ENCODE measurements around the gene TMEM131.

The TMEM131 gene

DNA sequence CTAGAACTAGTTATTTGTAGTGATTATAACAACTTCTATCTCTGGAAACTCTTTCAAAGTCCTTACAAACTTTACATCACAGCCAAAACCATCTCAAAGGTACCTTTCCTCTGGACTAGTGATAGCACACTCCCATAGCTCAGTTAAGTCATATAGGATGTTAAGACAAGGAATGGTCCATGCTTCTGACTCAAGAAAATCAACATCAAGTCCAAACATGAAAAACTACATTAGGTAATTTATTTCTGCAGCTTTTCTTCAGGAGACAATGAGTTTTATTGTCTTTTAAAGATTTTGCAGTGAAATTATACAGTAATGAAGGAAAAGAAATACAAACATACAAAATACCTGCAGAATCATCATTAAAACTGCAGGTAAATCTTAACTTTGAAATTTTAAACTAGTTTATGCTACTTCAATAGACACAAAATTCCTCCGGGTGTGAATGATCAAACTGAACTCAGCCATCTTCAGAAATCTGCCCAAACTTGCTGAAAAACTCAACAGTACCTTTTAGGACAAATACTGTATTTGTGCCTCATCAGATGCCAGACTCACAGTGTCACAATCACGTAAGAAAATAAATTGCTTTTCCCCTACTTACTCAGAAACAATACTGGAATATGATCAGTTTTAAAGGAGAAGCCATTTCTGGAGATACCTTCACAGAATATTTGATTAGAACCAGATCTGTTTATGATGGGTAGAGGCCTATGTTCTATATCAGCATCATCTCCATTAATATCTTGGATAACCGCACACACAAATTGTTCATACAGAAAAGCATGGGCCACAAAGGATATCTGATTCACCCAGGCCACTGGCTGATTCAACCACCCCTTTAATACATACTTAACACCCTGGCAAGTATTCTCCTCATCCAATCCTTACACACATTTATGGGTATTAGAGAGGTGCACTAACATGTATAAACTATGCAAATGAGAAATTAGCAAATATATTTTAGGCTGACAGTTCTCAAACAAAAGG is 2.6 kb downstream of the TMEM131 start:
- DNase-seq (ENCODE audit: low read depth in 2 of 2), result no peak

DNA sequence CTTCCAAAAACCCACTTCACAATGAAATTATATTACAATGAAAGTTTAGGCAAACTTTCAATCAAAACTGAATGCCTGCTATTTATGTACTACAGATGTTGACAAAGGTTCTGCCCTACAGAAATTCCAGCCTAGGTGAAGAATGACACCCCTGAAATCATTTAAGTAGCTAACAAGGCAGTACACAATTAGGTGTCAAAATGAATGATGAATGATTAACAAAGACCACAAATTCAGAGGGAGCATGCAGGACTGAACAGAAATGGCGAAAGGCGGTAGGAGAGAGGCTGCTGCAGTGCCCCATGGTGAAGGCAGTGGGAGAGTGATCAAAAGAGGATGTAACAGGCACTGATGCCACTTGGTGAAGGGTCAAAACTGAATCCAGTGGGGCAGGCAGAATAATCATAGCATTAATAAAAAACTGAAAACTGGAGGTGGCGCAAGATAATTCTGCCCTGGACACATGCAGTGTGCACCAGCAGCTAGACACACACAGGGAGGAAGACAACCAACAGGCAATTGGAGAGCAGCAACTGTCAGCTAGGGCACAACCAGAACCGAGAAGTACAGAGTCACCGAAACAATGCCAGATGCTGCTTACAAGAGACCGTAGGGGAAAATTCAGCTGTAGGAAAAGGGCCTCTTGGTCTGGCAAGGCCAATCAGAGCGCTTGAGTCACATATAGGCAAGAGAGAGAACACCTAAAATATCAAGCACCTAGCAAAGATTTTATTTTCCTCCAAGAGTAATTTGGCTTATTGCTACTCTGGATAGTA is 4.5 kb downstream of the TMEM131 start:
- DNase-seq (ENCODE audit: low read depth in 2 of 2), result no peak

DNA sequence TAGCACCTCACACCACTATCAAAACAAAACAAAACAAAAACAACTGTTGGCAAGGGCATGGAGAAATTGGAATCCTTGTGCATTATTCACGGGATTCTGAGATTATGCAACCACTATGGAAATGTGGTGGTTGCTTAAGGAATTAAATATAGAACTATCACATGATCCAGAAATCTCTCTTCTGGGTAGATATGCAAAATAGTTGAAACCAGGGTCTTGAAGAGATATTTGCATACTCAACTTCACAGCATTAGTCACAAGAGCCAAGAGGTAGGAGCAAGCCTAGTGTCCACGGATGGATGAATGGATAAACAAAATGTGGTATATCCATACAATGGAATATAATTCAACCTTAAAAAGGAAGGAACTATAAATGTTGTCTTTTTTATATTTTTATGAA is 7.0 kb downstream of the TMEM131 start:
- DNase-seq (ENCODE audit: low read depth in 2 of 2), result no peak

DNA sequence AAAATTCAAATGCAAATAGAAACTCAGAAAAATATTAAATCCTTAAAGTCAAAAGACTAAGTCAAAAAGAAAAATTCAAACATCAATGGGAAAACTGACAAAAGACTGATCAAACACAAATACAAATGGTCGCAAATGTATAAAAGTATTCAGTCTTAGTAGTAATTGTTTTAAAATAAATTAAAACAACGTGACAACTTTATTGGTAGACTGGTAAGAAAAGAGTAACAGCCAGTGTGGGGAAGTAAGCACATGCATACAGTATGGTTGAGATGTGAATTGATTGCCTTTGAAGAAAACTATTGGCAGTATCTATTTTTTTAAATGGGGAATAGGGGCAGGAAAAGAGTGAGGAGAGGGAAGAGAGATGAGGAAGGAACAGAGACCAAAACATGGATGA is 9.8 kb downstream of the TMEM131 start:
- DNase-seq (ENCODE audit: low read depth in 2 of 2), result no peak

DNA sequence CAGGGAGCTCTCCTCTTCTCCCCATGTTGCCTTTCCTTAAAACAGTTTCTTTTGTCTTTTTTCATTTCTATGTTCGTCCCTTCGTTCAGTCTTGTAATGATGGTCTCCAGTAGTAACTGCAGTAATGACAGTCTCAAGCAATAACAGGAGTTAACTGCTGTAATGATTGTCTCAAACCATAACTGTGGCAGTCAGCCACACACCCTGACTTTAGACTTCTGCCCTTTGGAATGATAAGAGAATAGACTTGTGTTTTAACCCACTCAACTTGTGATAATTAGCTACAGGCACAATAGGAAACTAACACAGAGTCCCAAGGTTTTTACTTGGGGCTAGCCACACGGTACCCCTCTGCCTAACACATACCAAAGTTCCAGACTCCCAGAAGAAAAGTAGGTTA is 12.1 kb downstream of the TMEM131 start:
- DNase-seq (ENCODE audit: low read depth in 2 of 2), result no peak

DNA sequence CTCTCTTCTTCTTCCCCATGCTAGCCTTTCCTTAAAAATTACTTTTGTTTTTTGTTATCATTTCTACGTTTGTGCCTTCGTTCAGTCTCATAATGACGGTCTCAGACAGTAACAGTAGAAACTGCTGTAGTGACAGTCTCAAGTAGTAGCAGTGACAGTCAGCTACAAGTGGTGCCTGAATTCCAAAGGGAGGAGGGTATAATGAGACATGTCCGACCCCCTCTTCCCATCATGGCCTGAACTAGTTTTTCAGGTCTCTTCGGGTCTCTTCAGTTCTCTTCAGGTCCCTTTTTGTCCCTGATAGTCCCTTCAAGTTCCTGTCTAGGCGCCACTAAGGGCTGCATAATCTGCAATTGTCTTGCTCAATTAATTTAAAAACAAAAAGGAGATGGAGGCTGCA is 12.6 kb downstream of the TMEM131 start:
- no peak for DNase-seq (ENCODE audit: low read depth in 2 of 2)

DNA sequence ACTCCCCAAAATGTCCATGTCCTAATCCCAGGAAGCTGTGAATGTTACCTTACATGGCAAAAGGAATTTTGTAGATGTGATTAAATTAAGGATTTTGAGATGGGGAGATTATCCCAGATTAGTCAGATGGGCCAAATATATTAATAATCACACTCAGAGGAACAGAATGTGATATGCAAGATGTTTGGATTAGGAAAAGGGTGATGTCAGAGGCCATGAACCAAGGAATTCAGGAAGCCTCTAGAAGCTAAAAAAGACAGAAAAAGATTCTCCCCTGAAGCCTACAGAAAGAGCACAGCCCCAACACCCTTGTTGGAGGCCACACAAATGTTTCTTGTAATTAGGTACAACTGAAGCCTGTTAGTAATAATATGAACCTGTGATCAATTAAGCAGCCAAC is 13.1 kb downstream of the TMEM131 start:
- no peak for DNase-seq (ENCODE audit: low read depth in 2 of 2)

DNA sequence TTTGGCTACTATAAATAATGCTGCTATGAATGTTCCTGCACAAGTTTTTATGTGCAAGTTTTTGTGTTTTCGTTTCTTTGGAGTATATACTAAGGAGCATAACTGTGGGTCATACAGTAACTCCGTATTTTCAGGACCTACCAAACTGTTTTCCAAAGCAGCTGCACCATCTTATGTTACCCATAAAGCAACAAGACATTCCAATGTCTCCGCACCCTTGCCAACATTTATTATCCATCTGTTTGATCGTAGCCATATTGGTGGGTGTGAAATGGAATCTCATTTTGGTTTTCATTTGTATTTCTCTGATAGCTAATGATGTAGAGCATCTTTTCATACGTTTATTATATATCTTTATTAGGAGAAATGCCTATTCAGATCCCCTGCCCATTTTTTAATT is 13.8 kb downstream of the TMEM131 start:
- no peak for DNase-seq (ENCODE audit: low read depth in 2 of 2)

DNA sequence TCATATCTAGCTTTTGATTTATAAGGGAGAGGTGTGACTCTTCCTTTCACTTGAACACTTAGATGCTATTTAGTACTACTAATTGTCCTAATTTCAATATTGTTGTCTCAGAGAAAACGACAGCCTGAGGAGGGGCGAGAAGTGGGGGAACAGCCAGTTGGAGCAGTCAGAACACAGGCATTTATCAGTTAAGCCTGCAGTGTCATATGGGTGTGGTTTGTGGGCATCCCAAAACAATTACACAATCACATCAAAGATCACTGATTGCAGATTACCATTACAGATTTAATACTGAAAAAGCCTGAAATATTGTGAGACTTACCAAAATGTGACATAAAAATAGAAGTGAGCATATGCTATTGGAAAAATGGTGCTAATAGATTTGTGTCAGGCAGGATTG is 15.8 kb downstream of the TMEM131 start:
- DNase-seq (ENCODE audit: low read depth in 2 of 2), result no peak

DNA sequence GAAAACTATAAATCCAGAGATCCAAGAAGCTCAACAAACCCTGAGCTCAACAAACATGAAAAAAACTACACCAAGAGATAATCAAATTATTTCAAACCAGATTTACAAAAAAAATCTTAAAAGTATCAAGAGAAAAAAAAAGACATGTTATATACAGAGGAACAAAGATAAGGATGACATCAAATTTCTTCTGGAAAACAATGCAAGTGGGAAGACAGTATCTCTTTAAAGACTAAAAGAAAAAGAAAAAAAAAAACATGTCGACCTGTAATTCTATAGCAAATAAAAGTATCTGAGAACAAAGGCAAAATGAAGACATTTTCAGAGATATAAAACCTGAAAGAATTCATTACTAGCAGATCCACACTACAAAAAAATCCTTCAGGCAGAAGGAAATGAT is 21.3 kb downstream of the TMEM131 start:
- no peak for DNase-seq (ENCODE audit: low read depth in 2 of 2)

DNA sequence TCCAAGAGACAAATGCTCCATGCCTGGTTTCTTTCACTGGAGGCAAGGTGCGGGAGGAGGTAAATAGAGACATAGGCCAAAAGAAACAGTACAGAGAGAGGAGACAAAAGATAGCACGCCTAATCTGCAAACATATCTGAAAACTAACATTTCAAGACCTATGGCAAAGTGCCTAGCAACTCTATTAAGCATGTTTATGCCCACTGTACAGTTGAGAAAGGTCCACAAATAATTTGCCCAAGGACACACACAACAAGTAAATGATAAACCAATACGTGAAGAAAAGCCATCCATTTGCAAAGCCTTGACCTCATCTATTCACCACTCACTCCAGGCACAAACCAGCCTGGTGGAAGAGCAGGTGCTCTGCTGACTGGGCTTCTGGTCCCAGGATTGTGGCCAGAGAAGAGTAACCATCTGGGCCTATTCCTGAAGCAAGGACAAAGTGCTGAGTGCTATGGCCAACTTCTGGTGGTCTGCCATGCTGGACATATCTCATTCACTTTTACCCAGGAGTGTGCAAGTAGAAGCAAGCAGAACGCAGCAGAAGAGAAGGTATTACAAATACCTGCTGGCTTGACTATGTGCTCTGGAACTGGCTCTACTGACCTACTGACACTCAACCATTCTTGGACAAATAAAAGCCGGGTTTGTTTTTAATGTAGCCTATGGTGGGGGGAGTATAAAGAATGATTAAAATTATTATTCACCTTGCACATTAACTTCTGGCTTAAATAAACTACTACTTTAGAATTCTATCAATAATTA is 25.3 kb downstream of the TMEM131 start:
- DNase-seq (ENCODE audit: low read depth in 2 of 2), result no peak

DNA sequence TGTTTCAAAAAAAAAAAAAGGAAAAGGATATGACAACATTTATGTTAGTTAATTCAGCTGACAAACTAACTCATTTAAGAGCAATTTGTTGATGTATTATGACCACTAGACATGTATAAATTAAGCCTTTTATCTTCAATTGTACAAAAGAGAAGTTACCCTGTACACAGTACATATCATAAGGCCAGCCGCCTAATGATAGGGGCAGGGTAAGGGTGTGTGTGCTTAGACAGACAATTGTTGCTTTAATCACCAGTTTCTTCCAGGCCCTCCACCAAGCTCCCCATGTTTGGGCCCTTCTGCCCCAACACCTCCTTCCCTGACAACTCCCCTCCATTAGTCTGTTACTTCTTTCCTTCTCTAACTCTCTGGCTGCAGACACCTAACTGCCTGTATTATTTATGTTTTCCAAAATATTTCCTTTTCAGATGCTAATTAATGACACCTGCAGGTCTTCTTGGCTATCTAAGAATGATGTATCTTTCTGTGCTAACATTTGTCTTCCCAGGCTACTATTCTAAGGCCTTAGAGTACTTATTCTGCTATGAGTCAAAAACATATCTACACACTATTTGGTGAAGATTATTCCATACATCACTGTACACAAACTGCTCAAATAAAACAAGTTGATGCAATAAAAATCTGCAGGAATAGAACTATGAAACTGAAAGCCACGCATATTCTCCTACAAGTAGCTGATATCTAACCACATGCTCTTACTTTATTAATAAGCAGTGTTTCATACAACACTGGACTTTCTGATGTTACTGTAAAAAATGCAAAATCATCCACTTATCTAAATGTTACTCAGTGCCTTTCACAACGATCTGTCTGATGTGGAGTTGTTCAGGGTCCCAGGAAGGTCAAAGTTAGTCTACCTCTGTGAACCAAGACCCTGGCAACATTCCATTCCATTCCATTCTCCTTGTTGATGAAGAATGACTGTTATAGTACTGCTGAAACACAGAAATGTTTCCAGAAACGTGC is 26.4 kb downstream of the TMEM131 start:
- no peak for DNase-seq (ENCODE audit: low read depth in 2 of 2)

DNA sequence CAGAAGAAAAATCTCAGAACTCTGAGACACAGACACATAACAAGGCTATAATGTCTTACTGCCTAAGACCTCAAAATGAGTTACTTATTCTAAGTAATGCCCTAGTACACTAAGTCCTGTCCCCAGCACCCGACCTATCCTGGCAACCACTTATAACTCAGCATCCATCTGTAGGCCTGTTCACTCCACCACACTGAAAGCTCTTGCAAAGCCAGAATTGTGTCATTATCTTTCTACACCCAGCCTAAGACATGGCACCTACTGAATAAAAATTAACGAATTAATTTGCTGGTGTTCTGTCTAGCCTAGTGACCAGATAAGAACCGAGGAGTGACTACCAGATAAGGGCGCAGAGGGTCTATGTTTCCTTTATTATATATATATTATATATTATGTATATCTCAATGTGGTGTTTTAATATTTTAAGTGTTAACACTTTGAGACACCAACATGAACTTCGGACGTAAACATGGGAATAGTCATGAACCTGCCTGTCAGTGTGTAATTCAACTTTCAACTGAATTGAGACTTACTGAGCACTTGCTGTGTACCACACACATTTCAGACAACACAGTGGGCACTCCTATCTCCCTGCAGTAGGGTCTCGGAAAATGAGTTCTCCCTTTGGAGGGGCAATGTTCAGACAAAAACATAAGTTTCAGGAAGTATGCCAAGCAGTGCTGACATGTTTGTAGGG is 27.7 kb downstream of the TMEM131 start:
- DNase-seq (ENCODE audit: low read depth in 2 of 2), result no peak

DNA sequence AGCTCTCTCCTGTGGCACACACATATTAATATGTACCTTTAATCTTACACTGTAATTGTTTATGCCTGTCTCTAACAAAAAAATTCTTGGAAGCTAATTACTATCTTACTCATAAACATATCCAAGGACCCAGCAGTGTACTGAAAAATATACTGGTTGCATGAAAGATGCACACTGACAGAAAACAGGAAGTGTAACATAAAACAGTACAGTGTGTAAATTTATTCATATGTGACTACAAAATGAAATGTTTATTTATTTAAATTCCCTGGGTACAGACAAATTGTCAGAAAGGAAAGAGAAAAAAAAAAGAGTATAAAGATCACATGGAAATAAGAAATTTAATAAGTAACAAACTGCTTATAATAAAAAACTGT is 28.5 kb downstream of the TMEM131 start:
- DNase-seq (ENCODE audit: low read depth in 2 of 2), result no peak

DNA sequence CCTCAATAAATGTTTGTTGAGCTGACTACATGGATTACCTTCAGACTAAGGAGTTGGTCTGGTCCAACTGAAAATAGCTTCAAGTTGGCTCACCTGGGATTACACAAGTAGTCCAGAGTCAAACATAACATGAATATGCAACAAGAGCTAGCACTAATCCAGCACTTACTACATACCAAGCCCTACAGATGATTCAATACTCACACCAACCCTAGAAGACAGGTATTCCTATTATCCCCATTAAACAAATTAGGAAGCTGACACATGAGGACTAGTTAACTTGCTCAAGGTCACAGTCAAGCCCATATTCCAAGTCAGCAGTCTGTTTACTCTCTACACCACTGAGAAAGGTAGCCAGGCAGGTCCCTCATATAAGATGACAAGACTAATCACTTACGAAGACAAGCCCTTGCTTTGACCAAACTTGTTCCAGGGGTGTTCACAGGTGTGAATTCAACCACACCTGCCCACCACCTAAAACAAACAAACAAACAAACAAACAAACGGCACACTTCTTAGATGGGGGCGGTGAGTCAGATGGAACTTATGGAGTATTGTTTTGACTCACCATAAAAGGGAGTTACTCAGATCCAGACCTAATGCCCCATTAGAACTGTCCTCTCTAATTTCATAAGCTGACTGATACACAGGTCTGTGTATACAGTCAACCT is 29.1 kb downstream of the TMEM131 start:
- DNase-seq (ENCODE audit: low read depth in 2 of 2), result no peak

DNA sequence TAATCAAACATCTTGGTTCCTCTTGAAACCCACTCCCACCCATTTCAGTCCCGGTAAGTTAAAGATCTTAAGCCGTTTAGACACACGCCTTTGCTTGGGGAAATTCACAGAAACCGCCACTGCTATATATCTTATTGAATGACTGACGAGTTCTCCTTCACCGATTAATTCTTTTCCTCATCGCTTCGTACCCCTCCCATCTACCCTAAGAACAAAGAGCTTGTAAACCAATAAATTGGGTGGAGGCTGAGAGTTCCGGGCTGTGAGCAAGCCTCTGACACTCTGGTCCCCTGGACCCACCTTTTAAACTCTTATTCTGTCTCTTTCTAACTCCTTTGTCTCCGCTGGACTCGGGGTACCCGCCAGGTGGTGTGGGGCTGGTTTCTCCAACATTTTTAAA is 30.6 kb downstream of the TMEM131 start:
- no peak for DNase-seq (ENCODE audit: low read depth in 2 of 2)

DNA sequence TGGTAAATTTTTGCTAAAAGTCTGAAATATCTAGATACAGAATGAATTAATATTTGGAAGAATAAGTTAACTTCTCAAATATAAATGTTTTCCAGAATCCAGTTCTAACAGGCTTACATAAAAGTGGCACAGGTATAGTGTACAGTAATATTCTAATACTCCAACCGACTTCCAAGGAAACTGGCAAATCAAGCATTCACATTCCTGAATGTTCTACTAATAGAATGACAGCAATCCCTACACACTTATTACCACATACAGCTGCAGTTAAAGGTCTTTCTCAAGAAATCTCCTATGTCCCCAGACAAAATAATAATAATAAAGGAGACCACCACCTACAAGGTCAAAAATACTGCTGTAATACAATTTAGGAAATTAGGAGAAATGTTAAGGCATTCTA is 31.9 kb downstream of the TMEM131 start:
- DNase-seq (ENCODE audit: low read depth in 2 of 2), result no peak

DNA sequence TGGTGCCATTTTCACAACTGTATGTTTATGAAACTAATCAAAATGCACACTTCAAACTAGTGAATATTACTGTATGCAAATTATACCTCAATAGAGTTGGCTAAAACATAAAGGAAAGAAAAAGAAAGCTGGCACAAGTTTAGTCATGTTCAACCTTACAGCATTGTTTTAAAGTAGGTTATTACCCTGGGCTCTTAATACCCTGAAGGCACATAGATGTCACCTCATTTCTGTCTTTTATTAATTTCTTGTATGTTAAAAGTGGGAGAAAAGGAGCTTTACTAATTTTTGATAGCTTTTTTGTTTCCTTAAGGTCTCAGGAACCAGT is 32.7 kb downstream of the TMEM131 start:
- no peak for DNase-seq (ENCODE audit: low read depth in 2 of 2)

DNA sequence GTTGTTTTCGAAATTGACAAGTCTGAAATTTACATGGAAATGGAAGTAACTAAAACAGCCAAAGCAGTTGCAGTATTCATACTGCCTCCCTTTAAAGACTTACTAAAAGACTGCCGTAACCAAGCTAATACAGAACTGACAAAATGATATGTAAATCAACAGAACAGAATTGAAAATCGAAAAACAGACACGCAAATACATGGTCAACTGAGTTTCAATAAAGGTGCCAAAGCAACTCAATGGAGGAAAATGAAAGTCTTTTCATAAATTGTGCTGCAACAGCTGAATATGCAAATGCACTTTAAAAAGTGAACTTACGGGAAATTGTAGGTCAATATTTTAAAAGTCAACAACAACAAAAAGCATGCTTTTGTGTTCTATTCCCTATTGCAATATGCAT is 34.2 kb downstream of the TMEM131 start:
- no peak for DNase-seq (ENCODE audit: low read depth in 2 of 2)

DNA sequence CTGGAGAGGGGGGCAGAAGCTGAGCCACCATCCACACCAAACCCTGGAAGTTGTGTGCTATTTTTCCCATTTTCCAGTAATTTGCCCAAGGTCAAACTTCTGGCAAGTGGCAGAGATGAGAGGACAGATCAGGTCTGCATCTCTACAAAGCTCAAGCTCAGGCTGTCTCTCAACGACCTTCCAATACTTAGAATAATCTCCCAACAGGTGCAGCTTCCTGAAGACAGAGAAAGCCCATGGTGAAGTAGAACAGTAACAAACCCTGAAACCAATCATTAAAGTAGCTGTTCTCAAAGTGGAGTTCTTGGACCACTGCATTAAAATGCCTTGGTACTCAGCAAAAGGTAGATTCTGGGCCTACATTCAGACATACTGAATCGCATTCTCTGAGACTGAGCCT is 37.6 kb downstream of the TMEM131 start:
- no peak for DNase-seq (ENCODE audit: low read depth in 2 of 2)
